Chondrocyte (in vitro differentiated cells): ENCODE results near the gene TCL1A. TPM values are rescaled to one million over a fixed set of nuclear protein-coding genes. Genes with fewer than 3 reads are reported as not detected.
"Not testable (repeated sequence)": the region's sequence is repeated elsewhere in the genome, so short reads cannot be mapped to it uniquely, and the experiment has no call there.

ENCODE experiments used
- DNase-seq: peaks from one replicate; pipeline ENCODE4 v3.0.0; 2021; ENCODE audit warnings: mixed read lengths, low spot score
- H3K27ac Mint-ChIP-seq: one replicate; pipeline ENCODE4 v1.8.0; 2021; ENCODE audit warnings: mild to moderate bottlenecking, moderate library complexity, mixed read lengths; ENCODE audit not compliant: unreplicated experiment
- H3K27me3 Mint-ChIP-seq: 2 replicates; pipeline ENCODE4 v1.8.0; 2021; ENCODE audit warnings: low read depth, mixed read lengths
- H3K36me3 Mint-ChIP-seq: 2 replicates; pipeline ENCODE4 v1.8.0; 2021; ENCODE audit warnings: low read depth, mixed read lengths
- H3K4me1 Mint-ChIP-seq: 2 replicates; pipeline ENCODE4 v1.8.0; 2021; ENCODE audit warnings: low read depth, mild to moderate bottlenecking, mixed read lengths
- H3K4me3 Mint-ChIP-seq: one replicate; pipeline ENCODE4 v1.8.0; 2021; ENCODE audit warnings: mild to moderate bottlenecking, moderate library complexity, mixed read lengths; ENCODE audit not compliant: unreplicated experiment
- H3K9me3 Mint-ChIP-seq: 2 replicates; pipeline ENCODE4 v1.8.0; 2021; ENCODE audit warnings: low read depth, mixed read lengths
- total RNA-seq: library from RNA; stranded (reverse); gene quantifications from 3 replicates; pipeline ENCODE4 v1.2.1, GENCODE V29; 2021
- TF ChIP-seq, protein P1 (sequence below): fragments of 200-600 bp; sonication (generic); IDR thresholded peaks from 2 replicates; pipeline ENCODE4 v1.5.0; 2021; ENCODE audit warnings: antibody characterized with exemption, mild to moderate bottlenecking, moderate library complexity

TCL1A gene
- total RNA-seq, 1 donor from 2014 or later: not detected

DNA sequence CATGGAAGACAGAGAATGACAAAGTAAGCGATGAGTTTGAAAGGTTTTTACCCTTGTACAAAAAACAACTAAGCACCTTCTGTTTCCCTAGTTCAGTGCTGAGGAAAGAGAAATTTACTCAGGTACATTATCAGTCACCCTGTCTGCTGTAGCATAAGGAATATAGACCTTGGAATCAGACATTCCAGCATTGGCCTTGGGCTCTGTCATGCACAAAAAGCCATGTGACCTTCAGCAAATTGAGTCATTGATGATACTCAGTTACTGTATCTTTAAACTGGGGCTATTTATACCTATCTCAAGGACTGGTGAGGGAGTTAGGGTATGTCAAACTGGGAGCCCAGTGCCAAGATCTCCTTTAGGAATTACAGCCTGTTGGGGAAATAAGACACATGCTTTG, 19.3 kb upstream of the TCL1A start:
- no peaks in the 10 kb centered on the region for H3K9me3 Mint-ChIP-seq
- DNase-seq: no peak
- no peaks in the 10 kb centered on the region for H3K4me1 Mint-ChIP-seq
- H3K27me3 Mint-ChIP-seq: peaks cover 28% of the 10 kb centered on the region
- TF ChIP-seq, protein P1, sequence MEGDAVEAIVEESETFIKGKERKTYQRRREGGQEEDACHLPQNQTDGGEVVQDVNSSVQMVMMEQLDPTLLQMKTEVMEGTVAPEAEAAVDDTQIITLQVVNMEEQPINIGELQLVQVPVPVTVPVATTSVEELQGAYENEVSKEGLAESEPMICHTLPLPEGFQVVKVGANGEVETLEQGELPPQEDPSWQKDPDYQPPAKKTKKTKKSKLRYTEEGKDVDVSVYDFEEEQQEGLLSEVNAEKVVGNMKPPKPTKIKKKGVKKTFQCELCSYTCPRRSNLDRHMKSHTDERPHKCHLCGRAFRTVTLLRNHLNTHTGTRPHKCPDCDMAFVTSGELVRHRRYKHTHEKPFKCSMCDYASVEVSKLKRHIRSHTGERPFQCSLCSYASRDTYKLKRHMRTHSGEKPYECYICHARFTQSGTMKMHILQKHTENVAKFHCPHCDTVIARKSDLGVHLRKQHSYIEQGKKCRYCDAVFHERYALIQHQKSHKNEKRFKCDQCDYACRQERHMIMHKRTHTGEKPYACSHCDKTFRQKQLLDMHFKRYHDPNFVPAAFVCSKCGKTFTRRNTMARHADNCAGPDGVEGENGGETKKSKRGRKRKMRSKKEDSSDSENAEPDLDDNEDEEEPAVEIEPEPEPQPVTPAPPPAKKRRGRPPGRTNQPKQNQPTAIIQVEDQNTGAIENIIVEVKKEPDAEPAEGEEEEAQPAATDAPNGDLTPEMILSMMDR: no peak
- H3K27ac Mint-ChIP-seq: no peak overlapping the region
- H3K4me3 Mint-ChIP-seq: no peak overlapping the region
- H3K36me3 Mint-ChIP-seq: no peaks in the 10 kb centered on the region

DNA sequence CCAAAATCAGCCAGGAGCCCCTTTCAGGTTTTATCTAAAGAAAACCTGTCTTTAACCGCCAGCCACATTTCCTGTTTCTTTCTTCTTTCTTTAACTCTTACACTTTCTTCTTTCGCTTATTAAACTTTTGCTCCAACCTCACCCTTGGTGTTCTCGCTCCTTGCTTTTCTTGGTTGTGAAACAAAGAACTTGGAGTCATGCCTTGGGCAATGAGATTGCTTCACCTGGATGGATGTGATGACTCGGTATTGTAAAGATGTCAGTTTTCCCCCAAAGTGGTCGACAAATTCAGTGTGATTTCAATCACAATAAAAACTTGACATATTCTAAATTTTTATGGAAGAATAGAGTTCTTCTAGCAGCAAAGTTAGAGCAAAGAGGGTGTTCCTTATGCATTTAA, 16.2 kb upstream of the TCL1A start:
- Mint-ChIP-seq H3K4me1 (no peaks in the 10 kb centered on the region), H3K9me3 (no peaks in the 10 kb centered on the region), H3K36me3 (no peaks in the 10 kb centered on the region), H3K27me3 (peaks cover 33% of the 10 kb centered on the region), H3K27ac (no peak overlapping the region), H3K4me3 (no peak overlapping the region)
- TF ChIP-seq, protein P1: no peak
- DNase-seq: no peak

DNA sequence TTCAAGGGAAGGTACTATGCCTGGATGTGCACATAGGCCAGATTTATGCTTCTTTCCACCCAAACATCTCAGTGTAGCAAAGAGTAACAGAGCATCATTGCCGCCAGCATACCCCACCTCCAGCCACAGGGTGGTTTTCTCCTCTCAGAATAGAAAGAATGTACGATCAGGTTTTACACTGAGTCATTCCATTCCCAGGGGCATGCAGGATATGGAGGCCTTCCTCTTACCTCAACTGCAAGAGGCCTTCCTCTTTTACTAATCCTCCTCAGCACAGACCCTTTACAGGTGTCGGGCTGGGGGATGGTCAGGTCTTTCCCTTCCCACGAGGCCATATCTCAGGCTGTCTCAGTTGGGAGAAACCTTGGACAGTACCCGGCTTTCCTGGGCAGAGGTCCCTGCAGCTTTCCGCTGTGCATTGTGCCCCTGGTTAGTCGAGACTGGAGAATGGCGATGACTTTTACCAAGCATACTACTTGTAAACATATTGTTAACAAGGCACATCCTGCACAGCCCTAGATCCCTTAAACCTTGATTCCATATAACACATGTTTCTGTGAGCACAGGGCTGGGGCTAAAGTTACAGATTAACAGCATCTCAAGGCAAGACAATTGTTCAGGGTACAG, 15.6 kb upstream of the TCL1A start:
- not testable (repeated sequence) for H3K36me3 Mint-ChIP-seq, H3K4me3 Mint-ChIP-seq, H3K27ac Mint-ChIP-seq, DNase-seq, H3K9me3 Mint-ChIP-seq, H3K4me1 Mint-ChIP-seq
- H3K27me3 Mint-ChIP-seq: peaks cover 30% of the 10 kb centered on the region

DNA sequence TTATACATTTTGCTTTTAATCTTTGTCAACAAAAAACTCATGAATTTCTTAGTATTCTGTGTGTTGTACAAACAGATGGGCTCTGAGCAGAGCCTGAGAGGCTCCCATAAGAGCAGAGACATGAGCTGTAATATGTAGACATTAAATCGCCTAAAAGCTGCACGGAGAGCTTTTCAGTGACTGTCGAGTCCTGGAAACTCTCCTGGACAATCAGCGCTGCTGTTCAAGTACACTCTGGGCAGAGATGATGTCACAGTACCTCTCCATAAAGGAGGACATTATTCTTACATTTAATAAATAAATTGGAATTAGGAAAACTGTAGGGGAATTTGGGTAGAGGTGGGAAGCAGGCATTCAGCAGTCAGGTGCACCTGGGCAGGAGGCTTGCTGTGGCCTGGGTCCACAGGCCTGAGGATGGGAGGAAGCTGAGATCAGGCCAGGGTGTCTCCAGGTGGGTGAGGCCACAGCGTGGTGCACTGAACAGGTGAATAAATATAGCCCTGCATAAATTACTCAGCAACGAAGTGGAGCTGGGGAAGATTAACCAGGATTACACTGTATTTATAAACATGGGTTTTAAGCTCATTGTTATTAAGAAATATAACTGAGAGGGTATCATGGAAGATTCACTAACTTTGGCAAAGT, 13.3 kb upstream of the TCL1A start:
- no peak overlapping the region for H3K4me3 Mint-ChIP-seq
- H3K4me1 Mint-ChIP-seq: no peaks in the 10 kb centered on the region
- H3K27me3 Mint-ChIP-seq: peaks cover 19% of the 10 kb centered on the region
- no peak for DNase-seq
- no peak overlapping the region for H3K27ac Mint-ChIP-seq
- TF ChIP-seq, protein P1: no peak
- H3K36me3 Mint-ChIP-seq: no peaks in the 10 kb centered on the region
- H3K9me3 Mint-ChIP-seq: peaks cover 10% of the 10 kb centered on the region

DNA sequence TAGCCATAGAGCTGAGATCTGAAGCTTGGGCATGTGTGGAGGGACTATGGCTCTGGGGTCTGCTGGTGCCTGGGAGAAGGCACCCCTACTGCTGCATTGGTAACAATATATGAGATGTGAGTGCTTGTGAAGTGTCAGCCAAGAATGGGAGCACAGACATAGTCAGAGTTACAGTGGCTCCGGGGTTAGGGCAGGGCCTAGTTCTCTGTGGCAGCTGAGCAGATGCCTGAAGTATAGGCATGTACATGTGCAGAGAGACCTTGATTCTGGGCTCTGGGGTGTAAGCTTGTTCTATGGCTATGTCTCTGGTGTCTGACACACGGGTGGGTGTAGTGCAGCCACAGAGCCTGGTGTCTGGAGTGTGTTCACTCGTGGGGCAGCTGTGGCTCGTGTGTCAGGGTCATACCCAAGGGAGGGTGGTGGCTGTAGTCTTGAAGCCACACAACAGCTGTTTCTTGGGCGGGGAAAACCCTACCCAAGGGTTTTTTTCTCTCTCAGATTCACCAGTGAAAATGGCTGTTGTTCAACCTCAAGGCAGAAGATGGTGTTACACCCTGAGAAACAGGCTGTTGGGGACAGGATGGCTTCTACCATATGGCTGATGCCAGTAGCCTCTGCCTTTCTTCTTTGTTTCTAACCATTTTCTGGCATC, 11.9 kb upstream of the TCL1A start:
- Mint-ChIP-seq H3K27me3 (peaks cover 21% of the 10 kb centered on the region), H3K4me3 (no peak overlapping the region), H3K27ac (no peak overlapping the region), H3K4me1 (no peaks in the 10 kb centered on the region), H3K9me3 (peaks cover 15% of the 10 kb centered on the region), H3K36me3 (no peaks in the 10 kb centered on the region)
- no peak for DNase-seq
- TF ChIP-seq, protein P1: no peak
